CD1c-positive myeloid dendritic cell (primary cell): ENCODE data around the gene GP5.

Source experiments
- DNase-seq: peaks from one replicate; pipeline ENCODE4 v3.0.0-alpha.2; 2016; ENCODE audit errors: extremely low spot score

GP5 gene

DNA sequence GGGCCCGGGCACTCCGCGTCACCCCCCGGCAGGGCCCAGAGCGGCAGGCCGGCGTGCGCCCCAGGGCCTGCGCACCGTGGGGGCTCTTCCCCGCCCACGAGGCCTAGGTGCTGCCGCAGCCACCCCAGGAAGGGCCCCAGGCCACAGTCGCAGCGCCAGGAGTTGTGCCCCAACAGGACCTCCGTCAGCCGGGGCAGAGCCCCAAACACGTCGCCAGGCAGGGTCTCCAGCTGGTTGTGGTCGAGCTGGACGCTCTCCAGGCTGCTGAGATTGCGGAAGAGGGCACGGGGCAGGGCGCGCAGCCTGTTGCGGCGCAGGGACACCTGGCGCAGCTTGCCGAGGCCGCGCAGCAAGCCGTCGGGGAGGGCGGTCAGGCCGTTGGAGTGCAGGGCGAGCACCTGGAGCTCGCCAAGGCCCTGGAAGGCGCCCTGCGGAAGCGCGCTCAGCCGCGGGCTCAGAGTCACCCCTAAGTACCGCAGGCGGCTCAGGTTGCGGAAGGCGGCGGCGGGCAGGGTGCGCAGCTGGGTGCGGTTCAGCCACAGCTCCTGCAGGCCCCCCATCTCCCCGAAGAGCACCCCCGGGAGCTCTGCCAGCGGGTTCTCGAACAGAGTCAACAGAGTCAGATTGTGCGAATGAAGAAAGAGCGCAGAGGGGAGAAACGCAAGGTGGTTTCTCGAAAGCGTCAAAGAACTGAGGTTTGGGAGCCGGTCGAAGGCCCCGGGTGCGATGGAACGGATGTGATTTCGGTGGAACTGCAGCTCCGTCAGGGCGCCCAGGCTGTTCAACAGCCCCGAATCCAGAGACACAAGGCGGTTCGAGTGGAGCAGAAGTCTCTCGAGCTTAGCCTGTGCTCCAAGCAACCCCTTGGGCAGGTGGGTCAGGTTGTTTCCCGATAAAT lies 2.0 kb downstream of the GP5 start:
- DNase-seq = peak; percentile 11

DNA sequence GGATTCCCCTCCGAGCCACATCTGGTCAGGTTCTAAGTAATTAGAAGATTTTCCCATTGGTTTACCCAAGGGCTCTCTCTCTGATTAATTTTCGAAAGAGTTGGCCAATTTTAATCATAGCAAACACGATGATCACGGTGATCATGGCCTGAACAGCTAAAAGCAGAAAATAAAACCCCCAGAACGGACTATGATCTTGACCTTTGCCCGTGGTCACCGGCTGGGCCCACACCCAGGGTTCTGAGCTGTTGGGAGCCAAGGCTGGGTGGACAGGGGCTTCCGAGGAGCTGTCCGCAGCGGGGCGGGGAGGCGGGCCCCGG lies 2.6 kb downstream of the GP5 start:
- no peak for DNase-seq

DNA sequence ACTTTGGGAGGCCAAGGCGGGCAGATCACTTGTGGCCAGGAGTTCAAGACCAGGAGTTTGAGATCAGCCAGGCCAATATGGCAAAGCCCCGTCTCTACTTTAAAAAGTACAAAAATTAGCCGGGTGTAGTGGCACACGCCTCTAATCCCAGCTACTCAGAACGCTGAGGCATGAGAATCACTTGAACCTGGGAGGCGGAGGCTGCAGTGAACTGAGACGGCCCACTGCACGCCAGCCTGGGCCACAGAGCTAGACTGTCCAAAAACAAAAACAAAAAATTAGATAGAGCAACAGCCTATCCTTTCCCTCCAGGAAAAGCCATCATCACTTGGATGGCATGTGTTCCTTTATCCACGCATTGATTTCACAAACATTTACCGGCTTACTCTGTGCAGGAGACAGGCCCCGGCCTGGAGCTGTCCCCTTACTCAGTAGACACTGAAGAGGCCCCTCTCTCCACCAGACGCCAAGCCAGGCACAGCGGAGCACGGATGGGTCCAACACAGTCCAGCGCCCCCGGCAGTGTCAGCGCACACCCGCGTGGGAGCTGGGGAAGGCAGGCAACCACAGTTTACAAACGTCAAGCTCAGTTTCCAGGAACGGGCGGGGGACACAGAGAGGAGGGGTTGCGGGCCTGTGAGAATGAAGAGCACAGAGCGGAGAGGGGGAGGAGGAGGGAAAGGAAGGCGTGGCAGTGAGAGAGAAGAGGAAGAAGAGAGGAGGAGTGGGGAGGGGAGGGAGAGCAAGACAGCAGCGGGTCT lies 3.1 kb downstream of the GP5 start:
- peak; percentile 29 for DNase-seq

- DNase-seq = peak; percentile 9
Observed at GRCh38 chr3:194395212-194395611, 3.9 kb downstream of the GP5 start.

- DNase-seq = no peak
Observed at GRCh38 chr3:194392576-194392975, 6.5 kb downstream of the GP5 start.

DNA sequence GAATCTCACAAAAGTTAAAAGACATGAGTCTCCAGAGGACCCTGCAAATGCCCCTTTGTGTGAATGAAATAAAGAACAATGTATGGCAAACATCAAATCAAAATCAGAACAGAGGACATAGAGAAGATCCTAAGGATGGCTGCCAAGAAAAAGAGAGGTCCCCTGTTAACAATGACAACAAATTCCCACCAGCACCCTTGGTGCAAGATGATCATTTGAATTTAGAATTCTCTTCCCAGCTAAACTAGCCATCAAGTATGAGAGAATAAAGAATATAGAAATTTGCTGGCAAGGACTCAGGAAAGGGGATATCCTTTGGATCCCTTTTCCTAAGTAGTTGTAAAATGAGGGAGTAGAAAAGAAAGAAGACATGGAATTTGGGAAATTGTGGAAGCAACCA lies 8.2 kb downstream of the GP5 start:
- DNase-seq = no peak

- no peak for DNase-seq
Observed at GRCh38 chr3:194389269-194389668, 9.8 kb downstream of the GP5 start.

- no peak for DNase-seq
Observed at GRCh38 chr3:194387926-194388418, 11.1 kb downstream of the GP5 start.

GRCh38 chr3:194387276-194387675 lies 11.8 kb downstream of the GP5 start:
- no peak for DNase-seq

DNA sequence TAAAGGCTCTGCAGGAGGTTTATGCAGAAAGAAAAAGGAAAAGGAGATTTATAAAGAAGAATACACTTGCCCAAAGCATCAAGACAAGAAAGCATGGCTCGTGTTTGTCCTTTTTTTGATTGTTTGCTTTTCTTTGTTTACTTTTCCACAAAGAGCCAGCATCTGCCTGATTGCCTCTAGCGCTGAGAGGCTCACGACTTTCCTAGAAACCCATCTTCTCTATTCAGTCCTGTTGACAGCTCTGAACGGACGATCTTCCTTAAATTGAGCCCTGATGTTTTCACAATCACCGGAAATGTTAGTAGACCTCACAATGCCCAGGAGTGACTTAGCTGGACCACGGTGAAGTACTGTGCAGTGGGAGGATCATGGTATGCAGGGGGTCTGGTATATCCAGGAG lies 12.4 kb downstream of the GP5 start:
- DNase-seq = no peak

GRCh38 chr3:194386066-194386465 lies 13.0 kb downstream of the GP5 start:
- no peak for DNase-seq

GRCh38 chr3:194384569-194385001 lies 14.5 kb downstream of the GP5 start:
- DNase-seq = no peak

DNA sequence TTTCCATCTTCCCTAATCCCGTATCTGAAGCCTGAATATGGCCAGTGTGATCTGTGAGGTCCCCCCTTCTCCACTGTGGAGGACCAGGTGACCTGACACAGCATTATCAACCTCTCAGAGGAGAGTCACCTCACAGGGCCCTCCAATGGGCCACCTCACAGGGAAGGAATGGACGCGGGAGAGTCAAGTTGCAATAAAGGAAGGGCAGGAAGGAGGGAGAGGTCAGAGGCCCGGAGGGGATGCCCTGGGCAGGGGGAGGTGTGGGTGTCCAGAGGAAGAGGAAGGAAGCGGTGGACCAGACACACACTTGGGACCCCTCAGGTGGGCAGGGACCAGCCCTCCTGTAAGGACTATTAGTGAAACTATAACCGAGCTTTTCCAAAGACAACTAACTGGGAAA lies 14.9 kb downstream of the GP5 start:
- no peak for DNase-seq

DNA sequence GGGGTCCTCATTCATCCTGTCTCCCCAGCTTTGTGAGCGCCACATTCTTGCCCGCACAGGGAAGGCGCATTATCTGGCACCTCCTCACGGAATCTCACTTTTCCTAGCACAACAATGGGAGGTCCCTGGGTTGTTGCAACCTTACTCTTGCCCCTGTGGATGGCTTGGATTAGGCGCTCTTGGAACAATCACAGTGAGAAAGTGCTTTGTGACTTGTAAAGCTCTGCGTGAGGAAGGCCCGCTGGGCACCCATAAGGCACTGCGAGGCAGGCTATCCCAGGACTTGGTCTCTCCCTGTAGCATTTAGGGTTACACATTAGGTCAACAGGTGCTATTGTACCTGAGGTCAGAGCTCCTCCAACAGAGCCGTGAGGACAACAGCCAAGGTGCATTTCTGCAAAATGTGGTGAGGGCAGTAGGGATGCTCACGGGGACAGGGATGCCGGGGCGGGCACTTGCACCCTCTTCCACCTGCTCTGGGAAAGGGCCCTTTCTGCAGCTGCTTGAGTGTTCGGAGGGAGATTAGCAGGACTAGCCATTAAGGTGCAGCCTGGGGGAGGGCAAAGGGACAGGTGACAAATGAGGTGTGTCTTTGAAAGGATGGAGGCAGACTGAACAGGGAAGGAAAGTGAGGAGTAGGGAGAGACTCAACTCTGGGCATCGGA lies 15.7 kb downstream of the GP5 start:
- no peak for DNase-seq

- DNase-seq = no peak
Observed at GRCh38 chr3:194382892-194383223, 16.2 kb downstream of the GP5 start.

GRCh38 chr3:194382196-194382891 lies 16.7 kb downstream of the GP5 start:
- no peak for DNase-seq

DNA sequence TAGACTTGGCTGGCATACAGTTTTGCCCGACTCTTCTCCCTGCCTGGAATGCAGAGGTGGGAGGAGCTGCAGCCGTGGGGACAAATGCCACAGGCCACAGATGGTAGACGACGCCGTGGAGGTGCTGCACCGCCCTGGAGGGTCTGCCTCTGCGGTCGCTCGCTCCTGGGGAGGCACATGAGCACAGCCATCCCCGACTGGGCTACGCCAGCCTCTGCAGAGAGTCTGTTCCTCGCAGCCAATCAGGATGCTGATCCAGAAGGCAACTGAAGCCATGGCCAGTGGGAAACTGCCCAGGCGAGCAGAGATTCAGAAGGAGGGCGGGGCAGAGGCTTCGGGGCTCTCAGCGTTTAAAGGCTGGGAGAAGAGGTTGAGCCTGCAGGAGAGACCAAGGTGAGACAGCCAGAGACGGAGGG lies 17.6 kb downstream of the GP5 start:
- no peak for DNase-seq

DNA sequence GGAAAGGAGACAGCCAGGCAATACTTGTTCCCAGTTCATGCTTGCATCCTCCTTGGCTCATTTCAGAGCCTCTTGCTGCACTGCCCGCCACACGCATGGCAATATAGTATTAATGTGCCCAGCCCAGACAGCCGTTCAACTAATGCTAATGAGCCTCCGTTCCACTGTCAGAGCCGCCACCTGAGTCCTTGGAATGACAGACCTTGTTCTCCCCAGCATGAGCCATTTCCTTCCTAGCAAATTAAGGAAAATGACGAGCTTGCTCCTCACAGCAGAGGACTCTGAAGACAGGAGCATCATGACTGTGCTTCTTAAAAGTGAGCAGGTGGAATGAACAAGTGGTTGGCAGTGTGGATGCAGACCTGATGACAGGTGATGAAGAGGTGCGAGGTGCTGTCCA lies 18.7 kb downstream of the GP5 start:
- no peak for DNase-seq

DNA sequence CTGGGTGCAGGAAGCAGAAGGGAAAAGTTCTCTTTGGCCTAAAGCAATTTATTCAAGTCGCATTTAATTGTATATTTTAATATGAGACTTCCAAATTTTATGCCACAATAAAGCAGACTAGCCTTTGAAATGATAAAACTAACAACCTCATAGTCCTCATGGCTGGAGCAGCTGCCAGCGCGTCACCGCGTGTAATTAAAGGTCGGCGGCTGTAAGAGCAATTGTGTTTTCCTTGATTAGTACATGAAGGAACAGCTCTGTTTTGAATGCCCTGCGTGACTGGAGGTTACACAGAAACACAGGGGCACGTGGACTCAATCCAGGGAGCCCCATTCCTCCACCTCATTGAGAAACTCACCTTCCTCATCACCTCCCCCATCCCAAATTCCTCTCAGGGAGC lies 19.4 kb downstream of the GP5 start:
- DNase-seq = no peak

DNA sequence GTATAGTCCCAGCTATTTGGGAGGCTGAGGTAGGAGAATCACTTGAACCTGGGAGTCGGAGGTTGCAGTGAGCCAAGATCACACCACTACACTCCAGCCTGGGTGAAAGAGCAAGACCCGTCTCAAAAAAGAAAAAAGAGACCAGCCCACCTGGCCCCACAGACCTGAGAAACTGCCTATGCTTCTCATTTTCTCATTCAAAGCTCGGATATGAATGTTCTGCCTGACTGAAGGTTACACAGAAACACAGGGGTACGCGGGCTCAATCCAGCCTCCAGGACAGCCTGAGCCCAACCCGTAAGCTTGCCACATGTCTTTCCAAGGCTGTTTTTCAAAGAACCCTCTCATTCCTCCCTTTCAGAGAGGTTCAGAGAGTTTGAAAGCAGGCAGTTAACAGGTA lies 19.8 kb downstream of the GP5 start:
- no peak for DNase-seq

GRCh38 chr3:194377708-194378107 lies 21.4 kb downstream of the GP5 start:
- DNase-seq = no peak

GRCh38 chr3:194376241-194376560 lies 22.9 kb downstream of the GP5 start:
- no peak for DNase-seq
